Stimulated activated CD8-positive, alpha-beta memory T cell treated with anti-CD3 and anti-CD28 coated beads, Interleukin-4, amount 100 ng/mL, for 1 hour (primary cell): Measurements from ENCODE around the gene IQCE.
"Not testable (repeated sequence)": the region's sequence is repeated elsewhere in the genome, so short reads cannot be mapped to it uniquely, and the experiment has no call there.

Experiments used
- DNase-seq, 2 donors: peaks; one replicate each; pipeline ENCODE4 v3.0.0-alpha.2; 2020; ENCODE audit warnings: low read depth in 2 of 2, low spot score in 1 of 2

Gene IQCE

GRCh38 chr7:2553108-2553507 is 5.7 kb upstream of the IQCE start:
- no peak for DNase-seq

- DNase-seq = no peak
Observed at GRCh38 chr7:2553831-2554581, 4.8 kb upstream of the IQCE start.

DNA sequence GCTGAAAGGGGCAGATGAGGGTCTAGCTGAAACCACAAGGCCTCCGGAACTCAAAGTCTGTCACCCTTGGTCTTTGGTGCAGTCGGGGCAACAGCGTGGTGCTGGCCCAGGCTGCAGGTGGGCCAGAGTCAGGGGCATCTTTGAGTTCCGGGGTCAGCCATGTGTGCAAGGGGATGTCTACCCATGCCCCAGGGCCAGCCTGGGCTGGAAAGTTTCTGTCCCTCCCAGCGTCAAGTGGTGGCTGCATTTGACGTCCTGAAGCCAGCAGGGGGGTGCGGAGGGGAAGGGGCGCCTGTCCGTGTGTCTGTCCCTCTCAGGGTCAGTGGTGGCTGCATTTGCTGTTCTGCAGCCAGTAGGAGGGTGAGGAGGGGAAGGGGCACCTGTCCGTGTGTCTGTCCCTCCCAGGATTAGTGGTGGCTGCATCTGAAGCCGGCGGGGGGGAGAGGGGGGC is 4.1 kb upstream of the IQCE start:
- no peak for DNase-seq

DNA sequence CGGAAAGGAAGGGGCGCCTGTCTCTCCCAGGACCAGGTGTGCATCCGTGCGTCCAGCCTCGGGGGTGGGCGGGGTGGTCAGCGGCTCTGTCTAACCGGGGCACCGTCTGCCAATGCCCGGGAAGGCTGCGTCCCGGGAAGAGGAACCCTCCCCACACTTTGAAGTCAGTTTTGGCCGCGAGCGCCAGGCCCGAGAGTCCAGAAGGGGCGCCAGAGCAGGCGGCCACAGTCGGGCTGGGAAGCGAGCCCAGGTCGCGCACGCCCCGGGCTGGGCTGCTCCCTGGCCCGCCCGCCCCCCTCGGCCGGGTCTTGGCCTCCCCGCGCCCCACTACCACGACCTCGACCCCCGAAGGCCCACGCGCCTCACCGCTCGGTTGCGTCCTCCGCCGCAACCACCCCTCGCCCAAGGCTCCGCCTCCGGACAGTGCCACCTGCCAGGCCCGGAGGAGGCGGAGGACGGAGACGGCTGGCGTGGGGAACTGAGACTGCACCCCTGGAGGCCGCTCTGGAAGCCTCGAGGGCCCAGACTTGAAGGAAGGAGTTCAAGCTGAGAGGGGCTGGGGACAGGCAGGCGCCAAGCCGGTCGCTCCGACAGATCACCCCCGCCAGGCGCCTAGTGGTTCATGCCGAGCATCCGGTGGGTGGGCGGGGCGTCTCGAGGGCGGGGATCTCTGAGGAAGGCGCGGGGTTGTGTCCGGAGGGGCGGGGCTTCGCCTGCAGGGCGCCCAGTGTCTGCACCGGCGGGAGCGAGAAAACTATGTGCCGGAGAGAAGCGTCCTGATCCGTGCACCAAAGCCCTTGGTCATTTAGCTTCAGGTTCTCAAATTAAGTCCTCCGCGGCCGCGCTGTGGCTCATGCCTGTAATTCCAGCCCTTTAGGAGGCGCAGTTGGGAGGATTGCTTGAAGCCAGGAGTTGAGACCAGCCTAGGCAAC is 3.4 kb upstream of the IQCE start, which contains the start of gene BRAT1:
Gene BRAT1, minus strand, starts transcription at position 404 of the 932 bp plus-strand sequence. CDS start 1,093 bp downstream, outside the sequence.
- peak; percentile 91 to 97 for DNase-seq

DNA sequence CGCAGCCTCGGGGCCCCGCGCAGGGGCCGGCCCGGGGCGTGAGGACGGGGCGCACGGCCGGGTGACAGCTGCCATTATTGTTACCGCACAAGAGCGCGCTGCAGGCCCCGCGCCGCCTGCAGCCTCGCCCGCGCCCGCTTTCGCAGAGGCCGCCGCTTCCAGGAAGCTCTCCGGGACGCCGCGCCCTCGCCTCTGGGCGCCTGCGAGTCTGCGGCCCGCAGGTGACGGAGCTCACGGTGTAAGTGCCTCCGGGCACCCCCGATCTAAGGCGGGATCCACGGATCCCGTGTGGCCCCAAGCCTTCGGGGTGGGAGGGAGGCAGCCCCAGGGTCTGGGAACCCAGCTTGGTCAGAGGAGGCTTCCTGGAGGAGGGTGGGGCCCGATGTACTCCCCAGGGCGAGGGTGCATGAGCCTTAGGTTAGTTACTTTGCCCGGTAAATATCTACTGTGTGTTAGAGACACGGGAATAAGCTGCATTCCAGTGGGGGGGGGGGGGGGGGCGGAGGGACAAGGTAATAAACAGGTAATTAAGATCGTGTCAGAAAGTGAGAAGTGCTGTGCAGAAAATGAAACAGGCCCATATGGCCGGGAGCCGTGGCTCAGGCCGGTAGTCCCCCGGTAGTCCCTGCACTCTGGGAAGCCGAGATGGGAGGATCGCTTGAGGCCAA is 638 bp downstream of the IQCE start:
- no peak for DNase-seq

- DNase-seq = not testable (repeated sequence)
Observed at GRCh38 chr7:2563955-2564354, 5.2 kb downstream of the IQCE start.

DNA sequence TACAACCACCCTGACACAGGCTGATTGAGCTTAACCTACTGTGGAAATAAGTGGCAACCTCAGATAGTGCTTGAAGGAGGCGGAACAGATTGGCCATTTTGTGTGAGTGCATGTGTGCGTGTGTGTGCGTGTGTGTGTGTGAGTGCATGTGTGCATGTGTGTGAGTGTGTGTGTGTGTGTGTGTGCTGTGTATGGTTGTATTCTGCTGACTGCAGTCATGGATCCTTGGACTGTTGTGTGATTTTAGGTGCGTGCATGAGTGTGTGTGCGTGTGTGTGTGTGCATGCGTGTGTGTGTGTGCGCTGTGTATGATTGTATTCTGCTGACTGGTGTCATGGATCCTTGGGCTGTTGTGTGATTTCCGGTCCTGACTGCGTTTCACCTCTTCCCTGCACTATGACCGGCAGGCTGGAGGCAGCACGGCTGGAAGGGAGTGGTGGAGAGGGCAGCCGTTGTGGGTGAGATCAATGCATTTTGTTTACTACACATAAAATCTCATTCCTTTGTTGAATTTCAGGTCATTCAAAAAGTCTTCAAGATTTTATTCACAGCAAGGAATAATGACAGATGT is 6.3 kb downstream of the IQCE start:
- DNase-seq = no peak

GRCh38 chr7:2566348-2566889 is 7.6 kb downstream of the IQCE start:
- DNase-seq = no peak

DNA sequence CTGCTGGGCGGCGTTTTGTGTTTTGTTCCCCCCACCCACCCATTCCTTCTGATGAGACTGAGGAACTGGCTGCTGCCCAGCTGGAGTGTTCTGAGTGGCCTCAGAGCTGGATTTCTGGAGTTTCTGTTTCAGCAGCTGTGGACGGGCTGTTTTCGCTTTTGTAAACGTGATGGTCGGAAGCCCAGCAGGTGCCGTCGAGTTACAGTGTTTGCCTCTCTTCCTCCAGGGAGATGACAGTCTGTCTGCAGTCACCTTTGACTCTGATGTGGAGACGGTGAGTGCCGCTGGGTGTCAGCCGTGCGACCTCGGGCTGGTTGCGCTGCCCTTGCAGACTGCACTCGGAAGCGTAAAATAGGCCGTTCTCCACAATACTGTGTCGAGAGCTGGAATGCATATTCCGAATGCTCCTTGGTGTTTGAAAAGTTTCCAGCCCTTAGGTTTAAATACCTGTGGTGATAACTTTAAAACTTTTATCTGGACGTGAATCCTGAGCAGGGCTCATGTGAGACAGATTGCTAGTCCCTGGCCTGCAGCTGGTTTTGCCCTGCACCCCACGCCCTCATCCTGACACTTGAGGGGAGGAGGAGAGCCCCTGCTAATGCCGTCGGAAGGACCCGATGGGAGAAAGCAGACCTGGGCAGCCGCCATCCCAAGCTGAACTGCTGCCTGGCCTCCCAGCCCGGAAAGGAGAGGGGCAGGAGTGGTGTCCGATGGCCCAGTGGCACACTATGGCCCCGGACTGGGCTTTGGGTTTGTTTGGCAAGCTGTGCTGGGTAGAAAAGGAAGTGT is 8.3 kb downstream of the IQCE start:
- no peak for DNase-seq

DNA sequence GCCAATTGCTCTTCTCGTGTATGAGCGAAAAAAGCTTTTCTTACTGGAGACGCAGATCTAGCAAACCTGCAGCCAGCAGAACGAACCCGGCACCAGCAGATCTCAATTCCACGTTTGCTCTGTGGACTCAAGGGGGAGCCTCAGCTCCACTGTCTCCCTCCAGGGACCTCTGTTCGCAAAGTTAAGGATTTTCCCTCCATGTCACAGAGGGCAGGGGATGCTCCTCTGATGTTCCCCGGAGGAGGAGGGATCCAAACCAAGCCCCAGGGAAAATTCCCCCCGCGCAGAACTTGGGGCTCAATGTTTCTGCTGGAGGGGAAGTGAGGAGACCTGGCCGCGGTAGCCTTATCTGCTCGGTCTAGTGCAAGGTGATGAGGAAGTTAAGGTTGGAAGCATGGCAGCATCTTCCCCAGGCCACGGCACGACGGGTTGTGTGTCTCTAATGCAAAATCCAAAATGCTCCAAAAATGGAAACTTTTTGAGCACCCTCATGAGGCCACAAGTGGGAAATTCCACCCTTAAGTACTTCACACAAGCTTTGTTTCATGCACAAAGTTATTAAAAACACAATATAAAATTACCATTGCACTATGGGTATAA is 9.0 kb downstream of the IQCE start:
- DNase-seq = no peak

DNA sequence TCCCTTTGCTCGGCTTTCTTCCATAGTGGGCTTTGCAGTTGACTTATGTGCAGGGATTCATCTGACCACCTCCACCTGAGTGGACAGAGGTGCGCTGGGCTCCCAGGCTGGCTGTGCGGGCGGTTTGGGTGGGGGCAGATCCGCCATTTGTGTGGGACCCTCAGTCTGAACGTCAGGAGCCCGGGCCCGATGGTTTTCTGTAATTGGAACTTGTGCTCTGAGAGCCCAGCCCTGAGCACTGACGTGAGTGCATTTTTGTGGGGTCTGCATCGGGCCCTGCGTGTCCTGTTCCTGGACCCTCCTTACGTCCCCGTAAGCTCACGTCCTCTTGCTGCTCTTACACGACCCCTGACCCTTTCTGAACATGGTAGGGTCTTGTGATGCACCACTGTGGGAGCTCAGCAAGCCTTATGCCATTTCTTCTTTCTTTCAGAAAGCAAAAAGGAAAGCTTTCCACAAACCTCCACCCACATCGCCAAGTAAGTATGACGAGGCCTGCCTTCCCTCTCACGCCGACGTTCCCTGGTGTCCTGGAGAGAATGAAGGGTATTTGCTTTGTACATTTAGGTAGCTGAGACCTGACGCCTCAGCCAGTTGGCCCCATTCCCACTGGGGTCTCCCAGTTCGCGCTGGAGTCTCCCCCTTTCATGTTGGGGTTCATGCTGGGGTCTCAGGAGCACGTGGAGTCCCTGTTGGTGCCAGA is 9.9 kb downstream of the IQCE start:
- DNase-seq = no peak

DNA sequence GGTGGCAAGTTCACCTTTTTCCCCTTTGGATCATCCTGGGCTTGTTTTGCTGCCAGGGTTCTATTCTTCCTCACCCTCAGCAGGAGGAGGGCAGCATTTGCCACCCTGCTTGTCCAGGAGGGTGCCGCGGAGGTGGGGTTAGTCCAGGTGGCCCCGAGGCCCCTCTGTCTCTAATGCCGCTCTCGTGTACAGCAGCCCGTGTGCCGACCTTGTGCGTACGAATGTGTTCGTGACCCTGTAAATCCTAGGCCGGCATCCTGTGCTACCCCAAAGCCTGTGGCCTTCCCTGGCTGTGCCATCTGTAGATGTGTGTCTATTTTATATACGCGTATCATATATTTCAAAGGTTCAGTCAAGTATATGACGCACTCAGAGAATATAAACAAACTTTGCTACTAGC is 10.6 kb downstream of the IQCE start:
- no peak for DNase-seq

DNA sequence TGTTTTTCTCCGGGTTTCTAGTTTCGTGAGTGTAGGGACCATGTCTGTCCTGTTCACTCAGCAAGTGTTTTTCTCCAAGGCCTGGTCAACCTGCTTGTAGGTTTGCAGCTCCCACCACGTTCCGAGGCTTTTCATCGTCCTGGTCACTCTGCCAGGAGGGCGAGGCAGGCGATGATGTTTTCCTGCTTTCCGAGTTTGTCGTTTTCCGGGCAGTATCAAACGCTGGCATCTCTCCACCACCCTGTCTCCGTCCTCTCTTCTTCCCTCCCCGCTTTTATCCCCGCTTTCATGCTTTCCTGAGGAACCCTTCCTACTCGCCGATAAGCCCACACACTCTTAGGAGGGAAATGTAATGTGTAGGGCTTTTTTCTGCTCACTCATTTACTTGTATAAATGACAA is 11.2 kb downstream of the IQCE start:
- no peak for DNase-seq

GRCh38 chr7:2571409-2571808 is 12.6 kb downstream of the IQCE start:
- DNase-seq = no peak

- no peak for DNase-seq
Observed at GRCh38 chr7:2572101-2572842, 13.5 kb downstream of the IQCE start.

GRCh38 chr7:2573761-2574160 is 15.0 kb downstream of the IQCE start:
- DNase-seq = no peak

DNA sequence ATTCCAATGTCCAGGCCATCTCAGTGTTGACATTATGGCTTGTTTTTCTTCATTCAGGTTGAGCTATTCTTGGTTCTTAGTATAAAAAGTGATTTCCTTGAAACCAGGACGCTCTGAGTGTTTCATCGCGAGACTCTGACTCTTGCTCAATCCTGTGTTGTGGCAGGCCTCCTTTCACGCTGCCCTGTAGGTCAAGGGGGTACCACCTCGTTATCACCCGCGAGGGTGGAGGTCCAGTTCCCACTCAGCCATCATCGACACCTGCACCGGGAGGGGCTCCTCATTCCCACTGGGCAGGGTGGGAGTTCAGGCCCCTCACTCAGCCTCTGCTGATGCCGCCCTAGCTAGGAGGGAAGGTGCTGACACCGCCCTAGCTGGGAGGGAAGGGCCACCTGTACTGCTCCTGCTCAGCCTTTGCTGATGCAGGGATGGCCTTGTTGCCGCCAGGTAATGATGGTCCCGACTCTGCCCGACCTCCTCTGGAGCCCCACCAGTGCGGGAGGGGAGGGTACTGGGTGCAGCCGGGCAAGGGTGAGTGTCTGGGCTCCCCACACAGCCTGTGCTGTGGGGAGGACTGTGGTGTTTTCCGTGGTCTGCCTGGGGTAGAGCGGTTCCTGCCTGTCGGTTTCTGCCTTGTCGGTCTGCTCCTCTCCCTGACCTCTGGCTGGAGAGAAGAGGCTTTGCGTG is 16.4 kb downstream of the IQCE start:
- no peak for DNase-seq
